H9 (cell line): ENCODE data around the gene NACAD. TPM values are rescaled to one million over a fixed set of nuclear protein-coding genes. Genes with fewer than 3 reads are reported as not detected.
A peak's percentile ranks its signal among the peaks of the same experiment; 100 is the strongest.

ENCODE experiments used
- DNase-seq: peaks from one replicate; pipeline ENCODE4 v3.0.0-alpha.2; 2017
- H2AFZ ChIP-seq: one replicate; pipeline ENCODE4 v1.6.1; 2013; ENCODE audit warnings: mild to moderate bottlenecking, low read length, control low read depth, moderate library complexity
- H2AK5ac ChIP-seq: 2 replicates; pipeline ENCODE4 v1.6.1; 2013; ENCODE audit warnings: low read length, control low read depth, mixed read lengths; ENCODE audit not compliant: insufficient read length
- H2BK120ac ChIP-seq: one replicate; pipeline ENCODE4 v1.6.1; 2013; ENCODE audit warnings: low read depth, mild to moderate bottlenecking, low read length, control low read depth, inconsistent platforms; ENCODE audit not compliant: poor library complexity, severe bottlenecking
- H2BK12ac ChIP-seq: 2 replicates; pipeline ENCODE4 v1.6.1; 2013; ENCODE audit warnings: low read length, control low read depth, mixed read lengths, low read depth; ENCODE audit not compliant: insufficient read length
- H2BK15ac ChIP-seq: 2 replicates; pipeline ENCODE4 v1.6.1; 2013; ENCODE audit warnings: low read depth, low read length, control low read depth
- H2BK20ac ChIP-seq: one replicate; pipeline ENCODE4 v1.6.1; 2013; ENCODE audit warnings: low read depth, mild to moderate bottlenecking, low read length, control low read depth, inconsistent platforms; ENCODE audit not compliant: poor library complexity, severe bottlenecking
- H2BK5ac ChIP-seq: 2 replicates; pipeline ENCODE4 v1.6.1; 2013; ENCODE audit warnings: low read length, control low read depth, mixed read lengths; ENCODE audit not compliant: insufficient read length
- H3K14ac ChIP-seq: 2 replicates; pipeline ENCODE4 v1.6.1; 2013; ENCODE audit warnings: low read length, control low read depth; ENCODE audit not compliant: insufficient read depth
- H3K18ac ChIP-seq: 2 replicates; pipeline ENCODE4 v1.6.1; 2013; ENCODE audit warnings: low read depth, mild to moderate bottlenecking, mixed read lengths, low read length, control low read depth; ENCODE audit not compliant: insufficient read length
- H3K23ac ChIP-seq: 2 replicates; pipeline ENCODE4 v1.6.1; 2013; ENCODE audit warnings: low read length, control low read depth, mixed read lengths, low read depth; ENCODE audit not compliant: insufficient read length
- H3K23me2 ChIP-seq: 2 replicates; pipeline ENCODE4 v1.6.1; 2013; ENCODE audit warnings: low read depth, mild to moderate bottlenecking, mixed read lengths, low read length, control low read depth; ENCODE audit not compliant: insufficient read length, poor library complexity, severe bottlenecking
- H3K27ac ChIP-seq: 2 replicates; pipeline ENCODE4 v1.5.1; 2013; ENCODE audit warnings: low read length, control low read depth, mixed read lengths, low read depth; ENCODE audit not compliant: insufficient read length
- H3K27me3 ChIP-seq: 2 replicates; pipeline ENCODE4 v1.6.1; 2013; ENCODE audit warnings: low read length, control low read depth, inconsistent platforms; ENCODE audit not compliant: insufficient read depth
- H3K4ac ChIP-seq: 2 replicates; pipeline ENCODE4 v1.6.1; 2013; ENCODE audit warnings: low read depth, mild to moderate bottlenecking, control low read depth, inconsistent platforms, low read length, moderate library complexity
- H3K4me1 ChIP-seq: 2 replicates; pipeline ENCODE4 v1.6.1; 2013; ENCODE audit warnings: low read length, control low read depth, inconsistent platforms; ENCODE audit not compliant: insufficient read depth
- H3K4me2 ChIP-seq: 2 replicates; pipeline ENCODE4 v1.6.1; 2013; ENCODE audit warnings: low read length, control low read depth, mixed read lengths; ENCODE audit not compliant: insufficient read length, insufficient read depth
- H3K56ac ChIP-seq: 2 replicates; pipeline ENCODE4 v1.6.1; 2013; ENCODE audit warnings: low read depth, mild to moderate bottlenecking, mixed read lengths, low read length, control low read depth; ENCODE audit not compliant: insufficient read length
- H3K79me1 ChIP-seq: 2 replicates; pipeline ENCODE4 v1.6.1; 2013; ENCODE audit warnings: low read depth, mild to moderate bottlenecking, moderate library complexity, low read length, control low read depth, inconsistent platforms; ENCODE audit not compliant: insufficient read depth, poor library complexity, severe bottlenecking
- H3K79me2 ChIP-seq: 2 replicates; pipeline ENCODE4 v1.6.1; 2013; ENCODE audit warnings: low read length, control low read depth, inconsistent platforms; ENCODE audit not compliant: insufficient read depth
- H3K9ac ChIP-seq: 2 replicates; pipeline ENCODE4 v1.6.1; 2013; ENCODE audit warnings: low read length, control low read depth, mixed read lengths; ENCODE audit not compliant: insufficient read length; ENCODE audit errors: extremely low read depth
- H3K9me3 ChIP-seq: one replicate; pipeline ENCODE4 v1.6.1; 2013; ENCODE audit warnings: low read depth, low read length, inconsistent platforms; ENCODE audit not compliant: control insufficient read depth
- H3T11ph ChIP-seq: one replicate; pipeline ENCODE4 v1.6.1; 2013; ENCODE audit warnings: mild to moderate bottlenecking, low read length, control low read depth, inconsistent platforms
- H4K20me1 ChIP-seq: one replicate; pipeline ENCODE4 v1.6.1; 2013; ENCODE audit not compliant: control insufficient read depth, insufficient read length, insufficient read depth
- H4K5ac ChIP-seq: 2 replicates; pipeline ENCODE4 v1.6.1; 2013; ENCODE audit warnings: low read depth, mild to moderate bottlenecking, mixed read lengths, low read length, control low read depth; ENCODE audit not compliant: insufficient read length
- H4K8ac ChIP-seq: replicated peaks from 2 replicates; pipeline ENCODE4 v1.6.1; 2013; ENCODE audit warnings: low read length, control low read depth, mixed read lengths, low read depth; ENCODE audit not compliant: insufficient read length
- H4K91ac ChIP-seq: 2 replicates; pipeline ENCODE4 v1.6.1; 2013; ENCODE audit warnings: low read depth, mild to moderate bottlenecking, moderate library complexity, mixed read lengths, low read length, control low read depth; ENCODE audit not compliant: insufficient read length
- H3K27ac Mint-ChIP-seq, 3 experiments: 2 replicates in 2 of 3; 3 replicates in 1 of 3; pipeline ENCODE4 v1.8.0; 2020 to 2021; ENCODE audit warnings: mixed read lengths in 3 of 3, mild to moderate bottlenecking in 1 of 3, moderate library complexity in 1 of 3
- H3K27me3 Mint-ChIP-seq: 2 replicates; pipeline ENCODE4 v1.8.0; 2021; ENCODE audit warnings: low read depth, mild to moderate bottlenecking, moderate library complexity, mixed read lengths
- H3K36me3 Mint-ChIP-seq, 3 experiments: 2 replicates in 2 of 3; 3 replicates in 1 of 3; pipeline ENCODE4 v1.8.0; 2020 to 2021; ENCODE audit warnings: low read depth in 3 of 3, mixed read lengths in 3 of 3; ENCODE audit not compliant: insufficient read depth in 1 of 3
- H3K4me1 Mint-ChIP-seq, 2 experiments: 2 replicates each; pipeline ENCODE4 v1.8.0; 2020; ENCODE audit warnings: mixed read lengths in 2 of 2
- H3K4me3 Mint-ChIP-seq, 2 experiments: 2 replicates in 1 of 2; 3 replicates in 1 of 2; pipeline ENCODE4 v1.8.0; 2020 to 2021; ENCODE audit warnings: mild to moderate bottlenecking in 2 of 2, mixed read lengths in 2 of 2, moderate library complexity in 1 of 2
- H3K9me3 Mint-ChIP-seq, 2 experiments: 2 replicates in 1 of 2; 3 replicates in 1 of 2; pipeline ENCODE4 v1.8.0; 2020; ENCODE audit warnings: mild to moderate bottlenecking in 2 of 2, mixed read lengths in 2 of 2, moderate library complexity in 1 of 2
- WGBS: extraction: QIAGEN DNeasy Blood & Tissue Kit; methylation state at CpG from one replicate; pipeline ENCODE4 v1.1.7; 2013; ENCODE audit warnings: missing lambda C conversion rate, low lambda C conversion rate, mixed read lengths; ENCODE audit not compliant: insufficient read length; ENCODE audit errors: extremely low coverage; 5-methylcytosine and 5-hydroxymethylcytosine counted together
- total RNA-seq: library from RNA; stranded (reverse); gene quantifications from 2 replicates; pipeline ENCODE4 v1.2.1, GENCODE V29; 2021
- TF ChIP-seq, protein P1 (sequence below): fragments of 200-600 bp; sonication (generic); conservative IDR thresholded peaks from 3 replicates; pipeline ENCODE4 v1.8.0; 2021; ENCODE audit warnings: antibody characterized with exemption, mild to moderate bottlenecking

The NACAD gene
- total RNA-seq, 1 experiment from 2014 or later: 8.0 TPM

DNA sequence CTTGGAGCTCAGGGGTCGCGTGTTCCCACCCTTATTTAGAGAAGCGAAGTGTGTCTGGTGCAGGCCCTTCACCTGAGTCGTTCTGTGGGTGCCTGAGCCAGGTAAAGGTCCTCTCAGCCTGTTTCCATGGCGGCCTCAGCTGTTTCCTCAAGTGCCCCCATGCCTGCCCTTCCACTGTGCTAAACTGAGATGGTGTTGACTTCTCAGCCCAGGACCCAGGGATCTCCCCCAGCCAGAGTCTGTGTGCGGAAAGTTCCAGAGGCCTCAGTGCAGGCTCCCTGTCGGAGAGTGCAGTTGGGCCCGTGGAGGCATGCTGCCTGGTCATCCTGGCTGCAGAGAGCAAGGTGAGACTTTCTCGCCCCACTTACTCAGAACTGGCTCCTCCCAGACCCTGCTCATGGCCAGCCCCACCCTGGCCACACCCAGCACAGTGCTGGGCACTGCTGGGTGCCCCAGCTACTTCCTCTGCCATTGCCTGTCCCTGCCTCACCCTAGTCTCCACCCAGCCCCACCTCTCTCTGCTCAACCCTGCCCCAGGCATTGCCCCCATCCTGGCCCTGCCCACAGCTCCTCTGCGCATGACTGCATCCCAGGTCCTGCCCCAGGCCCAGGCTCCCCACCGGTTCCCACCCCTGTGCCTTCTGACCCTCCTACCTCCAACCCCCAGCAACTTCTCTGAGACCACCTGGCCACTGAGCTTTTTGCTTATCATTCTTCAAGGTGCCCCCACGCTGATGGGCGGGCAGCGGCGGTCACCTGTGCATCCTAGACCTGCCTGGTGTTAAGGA lies 20.3 kb downstream of the NACAD start:
- Histone ChIP-seq H3K23me2 (no peaks in the 10 kb centered on the region), H3K79me1 (no peaks in the 10 kb centered on the region), H2BK15ac (no peak overlapping the region), H2BK5ac (no peak overlapping the region), H4K91ac (no peak overlapping the region), H4K8ac (no peak overlapping the region), H3K14ac (no peak overlapping the region), H3T11ph (no peak overlapping the region), H4K5ac (no peak overlapping the region), H2AK5ac (no peak overlapping the region), H3K9ac (no peak overlapping the region), H3K23ac (no peak overlapping the region), H4K20me1 (no peaks in the 10 kb centered on the region), H3K4me2 (no peak overlapping the region), H2AFZ (no peak overlapping the region), H2BK120ac (no peak overlapping the region), H2BK12ac (no peak overlapping the region), H3K18ac (no peak overlapping the region), H3K27ac (no peak overlapping the region), H2BK20ac (no peak overlapping the region), H3K27me3 (no peaks in the 10 kb centered on the region), H3K9me3 (no peaks in the 10 kb centered on the region), H3K4ac (no peak overlapping the region), H3K79me2 (no peaks in the 10 kb centered on the region), H3K4me1 (no peaks in the 10 kb centered on the region), H3K56ac (no peak overlapping the region)
- TF ChIP-seq, protein P1, sequence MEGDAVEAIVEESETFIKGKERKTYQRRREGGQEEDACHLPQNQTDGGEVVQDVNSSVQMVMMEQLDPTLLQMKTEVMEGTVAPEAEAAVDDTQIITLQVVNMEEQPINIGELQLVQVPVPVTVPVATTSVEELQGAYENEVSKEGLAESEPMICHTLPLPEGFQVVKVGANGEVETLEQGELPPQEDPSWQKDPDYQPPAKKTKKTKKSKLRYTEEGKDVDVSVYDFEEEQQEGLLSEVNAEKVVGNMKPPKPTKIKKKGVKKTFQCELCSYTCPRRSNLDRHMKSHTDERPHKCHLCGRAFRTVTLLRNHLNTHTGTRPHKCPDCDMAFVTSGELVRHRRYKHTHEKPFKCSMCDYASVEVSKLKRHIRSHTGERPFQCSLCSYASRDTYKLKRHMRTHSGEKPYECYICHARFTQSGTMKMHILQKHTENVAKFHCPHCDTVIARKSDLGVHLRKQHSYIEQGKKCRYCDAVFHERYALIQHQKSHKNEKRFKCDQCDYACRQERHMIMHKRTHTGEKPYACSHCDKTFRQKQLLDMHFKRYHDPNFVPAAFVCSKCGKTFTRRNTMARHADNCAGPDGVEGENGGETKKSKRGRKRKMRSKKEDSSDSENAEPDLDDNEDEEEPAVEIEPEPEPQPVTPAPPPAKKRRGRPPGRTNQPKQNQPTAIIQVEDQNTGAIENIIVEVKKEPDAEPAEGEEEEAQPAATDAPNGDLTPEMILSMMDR: no peak
- Mint-ChIP-seq H3K36me3 (peaks cover 3 to 42% (median 38%) of the 10 kb centered on the region in 3 experiments; a peak in 6 of 7 replicates), H3K4me3 (no peak overlapping the region), H3K9me3 (no peaks in the 10 kb centered on the region), H3K27ac (peak overlapping the region in 2 of 3 experiments; percentile 57 to 77; a peak in 4 of 7 replicates), H3K4me1 (peaks cover 0 to 7% of the 10 kb centered on the region in 2 experiments; a peak in 1 of 4 replicates), H3K27me3 (no peaks in the 10 kb centered on the region)
- no peak for DNase-seq
- WGBS: no CpG with 5 or more reads among the region's 15 CpGs
